IPS-11a (cell line): ENCODE results near the gene HPN.
"Not testable (repeated sequence)": the region's sequence is repeated elsewhere in the genome, so short reads cannot be mapped to it uniquely, and the experiment has no call there.

ENCODE experiments used
- H3K4me3 ChIP-seq: one replicate; pipeline ENCODE4 v1.5.1; 2013; ENCODE audit warnings: low read depth, low read length, control low read depth

Gene HPN

GRCh38 chr19:35008891-35009341, 32.6 kb upstream of the HPN start:
- no peak overlapping the region for H3K4me3 ChIP-seq

DNA sequence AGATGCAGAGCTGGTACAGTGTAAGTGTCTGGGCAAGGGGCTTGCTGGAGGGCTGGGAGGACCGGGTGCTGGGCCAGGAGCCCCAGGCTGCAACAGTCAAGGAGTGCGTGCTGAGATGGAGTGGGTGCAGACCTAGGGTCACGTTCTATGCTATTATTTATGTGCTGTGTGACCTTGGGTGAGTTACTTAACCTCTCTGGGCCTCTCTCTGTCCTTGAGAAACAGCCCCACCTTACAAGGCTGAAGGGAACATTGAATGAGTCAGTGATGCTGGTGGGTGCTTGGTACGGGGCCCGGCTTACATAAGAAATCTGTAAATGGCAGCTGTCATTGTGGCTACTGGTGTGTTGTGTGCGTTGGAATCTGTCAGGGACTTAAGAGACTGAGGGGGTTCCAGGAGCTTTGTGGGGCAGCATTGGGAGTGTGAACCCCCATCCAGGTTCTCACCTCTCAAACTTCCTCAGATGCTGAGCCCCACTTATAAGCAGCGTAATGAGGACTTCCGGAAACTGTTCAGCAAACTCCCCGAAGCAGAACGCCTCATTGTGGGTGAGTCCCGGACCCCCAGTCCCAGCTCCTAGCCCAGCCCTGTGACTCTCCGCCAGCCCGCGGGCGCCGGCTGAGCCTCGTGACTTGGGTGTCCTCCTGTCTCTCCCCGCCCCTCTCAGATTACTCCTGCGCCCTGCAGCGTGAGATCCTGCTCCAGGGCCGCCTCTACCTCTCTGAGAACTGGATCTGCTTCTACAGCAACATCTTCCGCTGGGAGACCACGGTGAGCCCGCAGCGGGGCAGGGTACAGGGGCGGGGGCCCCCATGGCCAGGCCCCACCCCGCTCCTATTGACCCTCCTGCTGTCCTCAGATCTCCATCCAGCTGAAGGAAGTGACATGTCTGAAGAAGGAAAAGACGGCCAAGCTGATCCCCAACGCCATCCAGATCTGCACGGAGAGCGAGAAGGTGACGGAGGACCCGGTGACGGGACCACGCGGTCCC, 31.8 kb upstream of the HPN start:
- no peak overlapping the region for H3K4me3 ChIP-seq

DNA sequence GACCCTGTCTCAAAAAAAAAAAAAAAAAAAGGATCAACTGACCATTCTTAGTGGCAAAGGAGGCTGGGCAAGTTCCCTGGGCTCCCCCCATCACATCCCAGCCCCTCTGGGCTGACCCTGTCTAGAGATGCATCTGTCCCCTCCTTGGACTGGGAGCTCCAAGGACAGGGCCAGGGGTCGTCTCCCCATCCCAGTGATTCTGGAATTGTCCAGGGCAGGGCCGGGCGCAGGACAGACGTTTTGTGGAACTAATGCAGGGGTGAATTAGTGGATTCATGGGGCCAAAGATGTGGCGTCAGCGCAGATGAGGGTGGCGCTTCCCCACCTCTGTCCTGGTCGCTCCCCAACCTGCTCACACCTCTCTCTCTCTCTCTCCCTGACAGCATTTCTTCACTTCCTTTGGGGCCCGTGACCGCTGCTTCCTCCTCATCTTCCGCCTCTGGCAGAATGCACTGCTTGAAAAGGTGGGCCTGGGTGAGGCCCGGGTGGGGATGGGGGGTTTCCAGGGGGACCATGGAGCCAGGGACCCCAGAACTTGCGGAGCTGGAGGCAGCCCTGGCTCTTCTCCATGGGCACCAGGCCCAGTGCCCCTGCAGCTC, 30.3 kb upstream of the HPN start:
- H3K4me3 ChIP-seq, result no peak overlapping the region

GRCh38 chr19:35011737-35012682, 29.5 kb upstream of the HPN start:
- no peak overlapping the region for H3K4me3 ChIP-seq

DNA sequence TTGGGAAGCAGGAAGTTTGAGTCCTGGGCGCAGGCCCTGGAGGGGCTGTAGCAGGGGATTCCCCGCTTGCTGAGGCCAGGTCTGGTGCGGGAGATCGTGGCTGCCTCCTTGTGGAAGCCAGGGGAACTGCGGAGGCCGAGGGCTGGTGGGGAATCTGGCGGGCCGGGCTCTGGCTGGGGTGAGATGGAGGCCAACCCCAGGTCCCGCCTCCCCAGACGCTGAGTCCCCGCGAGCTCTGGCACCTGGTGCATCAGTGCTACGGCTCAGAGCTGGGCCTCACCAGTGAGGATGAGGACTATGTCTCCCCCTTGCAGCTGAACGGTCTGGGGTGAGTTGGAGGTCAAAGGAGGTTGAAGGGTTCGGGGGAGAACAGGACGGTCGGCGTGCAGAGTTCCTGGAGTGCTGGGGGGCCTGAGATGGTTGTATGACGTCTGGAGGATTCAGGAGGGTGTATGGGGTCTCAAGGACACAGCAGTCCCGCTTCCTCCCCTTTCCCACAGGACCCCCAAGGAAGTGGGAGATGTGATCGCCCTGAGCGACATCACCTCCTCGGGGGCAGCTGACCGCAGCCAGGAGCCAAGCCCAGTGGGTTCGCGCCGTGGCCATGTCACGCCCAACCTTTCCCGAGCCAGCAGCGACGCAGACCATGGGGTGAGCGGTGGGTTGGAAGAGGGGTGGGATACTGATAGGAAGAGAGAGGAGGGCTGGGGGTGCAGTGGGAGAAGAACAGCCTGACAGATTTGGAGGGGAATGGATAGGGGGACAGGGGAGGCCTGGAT, 28.3 kb upstream of the HPN start:
- no peak overlapping the region for H3K4me3 ChIP-seq

- H3K4me3 ChIP-seq, result no peak overlapping the region
Observed at GRCh38 chr19:35013820-35014754, 27.4 kb upstream of the HPN start.

DNA sequence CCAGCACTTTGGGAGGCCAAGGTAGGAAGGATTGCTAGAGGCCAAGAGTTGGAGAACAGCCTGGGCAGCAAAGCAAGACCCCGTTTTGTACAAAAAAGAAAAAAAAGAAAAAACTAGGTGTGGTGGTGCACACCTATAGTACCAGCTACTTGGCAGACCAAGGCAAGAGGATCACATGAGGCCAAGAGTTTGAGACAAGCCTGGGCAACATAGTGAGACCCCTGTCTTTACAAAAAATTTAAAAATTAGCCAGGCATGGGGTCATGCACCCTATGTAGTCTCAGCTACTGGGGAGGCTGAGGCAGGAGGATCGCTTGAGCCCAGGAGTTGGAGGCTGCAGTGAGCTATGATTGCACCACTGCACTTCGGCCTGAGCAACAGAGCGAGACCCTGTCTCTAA, 26.7 kb upstream of the HPN start:
- not testable (repeated sequence) for H3K4me3 ChIP-seq

GRCh38 chr19:35015270-35015953, 26.1 kb upstream of the HPN start:
- H3K4me3 ChIP-seq, result no peak overlapping the region

- no peak overlapping the region for H3K4me3 ChIP-seq
Observed at GRCh38 chr19:35015954-35016351, 25.6 kb upstream of the HPN start.

GRCh38 chr19:35017507-35017906, 24.0 kb upstream of the HPN start:
- no peak overlapping the region for H3K4me3 ChIP-seq

DNA sequence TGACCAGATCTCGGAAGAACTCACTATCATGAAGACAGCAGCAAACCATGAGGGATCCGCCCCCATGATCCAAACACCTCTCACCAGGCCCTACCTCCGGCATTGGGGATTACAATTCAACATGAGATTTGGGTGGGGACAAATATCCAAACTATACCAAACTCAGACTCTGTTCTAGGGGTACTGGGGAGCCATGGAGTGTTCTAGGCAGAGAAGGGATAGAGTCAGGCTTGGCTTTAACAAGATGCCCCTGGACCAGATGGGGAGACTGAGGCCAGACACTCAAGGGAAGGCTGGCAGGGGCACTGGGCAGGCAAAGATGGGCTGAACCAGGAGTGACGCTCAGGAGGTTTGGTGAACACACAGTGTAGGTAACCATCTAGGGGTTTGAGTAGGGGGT, 23.1 kb upstream of the HPN start:
- H3K4me3 ChIP-seq, result no peak overlapping the region

DNA sequence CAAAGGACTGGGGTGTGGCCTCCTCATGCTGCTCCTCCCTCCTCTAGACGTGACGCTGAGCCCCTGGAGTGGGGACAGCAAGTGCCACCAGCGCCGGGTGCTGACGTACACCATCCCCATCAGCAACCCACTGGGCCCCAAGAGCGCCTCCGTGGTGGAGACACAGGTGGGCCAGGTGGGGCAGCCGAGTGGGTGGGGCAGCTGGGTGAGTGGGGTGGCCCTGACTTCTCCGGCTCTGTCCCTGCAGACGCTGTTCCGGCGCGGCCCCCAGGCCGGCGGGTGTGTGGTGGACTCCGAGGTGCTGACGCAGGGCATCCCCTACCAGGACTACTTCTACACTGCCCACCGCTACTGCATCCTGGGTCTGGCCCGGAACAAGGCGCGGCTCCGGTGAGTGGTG, 22.4 kb upstream of the HPN start:
- H3K4me3 ChIP-seq, result no peak overlapping the region

- no peak overlapping the region for H3K4me3 ChIP-seq
Observed at GRCh38 chr19:35021016-35021415, 20.5 kb upstream of the HPN start.

GRCh38 chr19:35021596-35021995, 19.9 kb upstream of the HPN start:
- no peak overlapping the region for H3K4me3 ChIP-seq

DNA sequence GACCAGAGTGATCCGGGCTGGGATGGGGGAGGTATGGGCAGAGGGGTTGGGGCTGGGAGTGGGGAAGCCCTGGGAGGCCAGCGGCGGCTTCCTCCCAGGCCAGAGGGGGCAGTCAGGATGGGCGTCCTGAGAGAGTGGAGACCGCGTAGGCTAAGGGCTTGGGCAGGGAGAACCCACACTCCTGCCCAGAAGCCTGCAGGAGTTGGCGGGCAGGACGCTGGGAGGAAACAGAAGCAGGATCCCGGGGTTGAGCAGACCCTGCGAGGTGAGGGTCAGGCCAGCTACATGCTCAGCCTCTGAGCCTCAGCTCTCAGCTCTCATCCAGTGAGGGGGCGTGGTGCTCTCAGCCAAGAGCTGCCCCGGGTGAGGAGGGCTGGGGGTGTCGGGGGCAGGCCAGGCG, 19.1 kb upstream of the HPN start:
- H3K4me3 ChIP-seq, result no peak overlapping the region

GRCh38 chr19:35023428-35023827, 18.1 kb upstream of the HPN start:
- no peak overlapping the region for H3K4me3 ChIP-seq

GRCh38 chr19:35024095-35024494, 17.4 kb upstream of the HPN start:
- no peak overlapping the region for H3K4me3 ChIP-seq

GRCh38 chr19:35025969-35026368, 15.6 kb upstream of the HPN start:
- no peak overlapping the region for H3K4me3 ChIP-seq

- H3K4me3 ChIP-seq, result no peak overlapping the region
Observed at GRCh38 chr19:35026418-35026817, 15.1 kb upstream of the HPN start.
